IMR-90 (cell line): ENCODE measurements around the gene SMIM31. TPM values are rescaled to one million over a fixed set of nuclear protein-coding genes. Genes with fewer than 3 reads are reported as not detected.

ENCODE experiments used
- ATAC-seq: fragments of 200-7000 bp; cut with Tn5 transposase; 2 replicates; pipeline ENCODE4 v1.9.1; 2020; ENCODE audit warnings: low read depth, mild to moderate bottlenecking, moderate library complexity
- BruUV-seq: library from RNA; stranded (reverse); fragments of 400-500 nt; replicated peaks from 2 replicates; lab custom pipeline; 2021; lab: Mats Ljungman, UMichigan
- CTCF ChIA-PET: fragments of 300-600 bp; formaldehyde crosslinking; extraction: SDS; loops from one replicate; lab custom pipeline; 2021; ENCODE audit warnings: antibody characterized with exemption; lab: Yijun Ruan, JAX
- POLR2A ChIA-PET: fragments of 300-600 bp; sonication (Branson Sonifier 250); formaldehyde crosslinking; loops from one replicate; lab custom pipeline; 2022; ENCODE audit warnings: antibody characterized with exemption; ENCODE audit not compliant: unreplicated experiment; lab: Charles Lee
- DNase-seq: peaks from one replicate; pipeline ENCODE4 v3.0.0; 2013
- H2AFZ ChIP-seq: replicated peaks from 2 replicates; pipeline ENCODE3; 2013; ENCODE audit warnings: low read length, mild to moderate bottlenecking; ENCODE audit not compliant: poor library complexity
- H2AK5ac ChIP-seq: 2 replicates; pipeline ENCODE4 v1.6.1; 2013; ENCODE audit warnings: low read depth, low read length, inconsistent platforms
- H2AK9ac ChIP-seq: replicated peaks from 2 replicates; pipeline ENCODE3; 2013; ENCODE audit warnings: mild to moderate bottlenecking, low read depth, low read length, moderate library complexity; ENCODE audit not compliant: poor library complexity
- H2BK120ac ChIP-seq: 2 replicates; pipeline ENCODE4 v1.6.1; 2013; ENCODE audit warnings: low read depth, low read length, inconsistent platforms
- H2BK15ac ChIP-seq: 3 replicates; pipeline ENCODE4 v1.6.1; 2013; ENCODE audit warnings: low read depth, low read length, inconsistent platforms
- H2BK20ac ChIP-seq: 2 replicates; pipeline ENCODE4 v1.6.1; 2013; ENCODE audit warnings: low read depth, mild to moderate bottlenecking, inconsistent platforms, low read length, moderate library complexity
- H2BK5ac ChIP-seq: 2 replicates; pipeline ENCODE4 v1.6.1; 2013; ENCODE audit warnings: mild to moderate bottlenecking, low read depth, low read length, inconsistent platforms; ENCODE audit not compliant: poor library complexity, severe bottlenecking
- H3K14ac ChIP-seq: replicated peaks from 2 replicates; pipeline ENCODE4 v1.6.1; 2013; ENCODE audit warnings: low read depth, low read length, inconsistent platforms
- H3K18ac ChIP-seq: 2 replicates; pipeline ENCODE4 v1.6.1; 2013; ENCODE audit warnings: low read depth, low read length, control low read depth
- H3K23ac ChIP-seq: 2 replicates; pipeline ENCODE4 v1.6.1; 2013; ENCODE audit warnings: low read depth, low read length, inconsistent platforms
- H3K27ac ChIP-seq: 2 replicates; pipeline ENCODE4 v1.5.1; 2013; ENCODE audit warnings: mild to moderate bottlenecking, control low read depth, low read length; ENCODE audit not compliant: insufficient read depth
- H3K27me3 ChIP-seq: 2 replicates; pipeline ENCODE4 v1.6.1; 2013; ENCODE audit warnings: low read length; ENCODE audit not compliant: control insufficient read depth, insufficient read depth
- H3K36me3 ChIP-seq: 2 replicates; pipeline ENCODE4 v1.6.1; 2013; ENCODE audit warnings: low read length, mixed read lengths; ENCODE audit not compliant: control insufficient read depth, insufficient read depth
- H3K4ac ChIP-seq: 2 replicates; pipeline ENCODE4 v1.6.1; 2013; ENCODE audit warnings: low read depth, low read length, inconsistent platforms
- H3K4me1 ChIP-seq: 2 replicates; pipeline ENCODE4 v1.6.1; 2013; ENCODE audit warnings: low read length, mixed read lengths; ENCODE audit not compliant: control insufficient read depth, insufficient read depth
- H3K4me2 ChIP-seq: 2 replicates; pipeline ENCODE4 v1.6.1; 2013; ENCODE audit warnings: low read depth, mild to moderate bottlenecking, control low read depth, low read length, moderate library complexity
- H3K4me3 ChIP-seq: 2 replicates; pipeline ENCODE4 v1.5.1; 2013; ENCODE audit warnings: low read depth, mild to moderate bottlenecking, control low read depth, low read length, moderate library complexity; ENCODE audit not compliant: insufficient read depth
- H3K56ac ChIP-seq: 2 replicates; pipeline ENCODE4 v1.6.1; 2013; ENCODE audit warnings: low read length, inconsistent platforms; ENCODE audit not compliant: insufficient read depth; ENCODE audit errors: extremely low read depth
- H3K79me1 ChIP-seq, 2 experiments: 2 replicates each; pipeline ENCODE4 v1.6.1; 2013; ENCODE audit warnings: low read length in 2 of 2, inconsistent platforms in 1 of 2, low read depth in 1 of 2
- H3K9ac ChIP-seq: 2 replicates; pipeline ENCODE4 v1.6.1; 2013; ENCODE audit warnings: low read depth, low read length, control low read depth
- H3K9me1 ChIP-seq: 2 replicates; pipeline ENCODE4 v1.6.1; 2013; ENCODE audit warnings: low read length, inconsistent platforms; ENCODE audit not compliant: insufficient read depth
- H3K9me3 ChIP-seq: 2 replicates; pipeline ENCODE4 v1.6.1; 2013; ENCODE audit warnings: low read length; ENCODE audit not compliant: control insufficient read depth, insufficient read depth
- H4K20me1 ChIP-seq: 2 replicates; pipeline ENCODE4 v1.6.1; 2013; ENCODE audit warnings: low read length, inconsistent platforms; ENCODE audit not compliant: insufficient read depth
- H4K5ac ChIP-seq: 2 replicates; pipeline ENCODE4 v1.6.1; 2013; ENCODE audit warnings: mild to moderate bottlenecking, low read depth, low read length, control low read depth
- H4K8ac ChIP-seq, 2 experiments: 2 replicates each; pipeline ENCODE4 v1.6.1; 2013; ENCODE audit warnings: low read depth in 2 of 2, low read length in 2 of 2, control low read depth in 1 of 2, inconsistent platforms in 1 of 2
- H4K91ac ChIP-seq: 2 replicates; pipeline ENCODE4 v1.6.1; 2013; ENCODE audit warnings: low read depth, low read length, inconsistent platforms; ENCODE audit not compliant: insufficient read depth
- BHLHE40 ChIP-seq: fragments of 150-350 bp; IDR thresholded peaks from 2 replicates; pipeline ENCODE4 v1.6.1; 2016; ENCODE audit warnings: mild to moderate bottlenecking, low read depth, low read length
- CTCF ChIP-seq: conservative IDR thresholded peaks from 2 replicates; pipeline ENCODE4 v1.5.1; 2012; ENCODE audit warnings: mild to moderate bottlenecking, low read depth, low read length, improper control_type of control experiment
- ELK1 ChIP-seq: fragments of 150-350 bp; IDR thresholded peaks from 2 replicates; pipeline ENCODE4 v1.6.1; 2016; ENCODE audit warnings: low read depth, mild to moderate bottlenecking, low read length, moderate library complexity, borderline replicate concordance
- FOS ChIP-seq: fragments of 150-350 bp; IDR thresholded peaks from 2 replicates; pipeline ENCODE4 v1.6.1; 2016; ENCODE audit warnings: low read depth, low read length
- MAFK ChIP-seq: IDR thresholded peaks from 2 replicates; pipeline ENCODE4 v1.6.1; 2012; ENCODE audit warnings: low read depth, low read length, improper control_type of control experiment
- MAZ ChIP-seq: IDR thresholded peaks from 2 replicates; pipeline ENCODE4 v1.6.1; 2012; ENCODE audit warnings: low read depth, mild to moderate bottlenecking, low read length, improper control_type of control experiment, moderate library complexity, borderline replicate concordance
- MXI1 ChIP-seq: IDR thresholded peaks from 2 replicates; pipeline ENCODE4 v1.6.1; 2012; ENCODE audit warnings: low read depth, mild to moderate bottlenecking, low read length, moderate library complexity, borderline replicate concordance
- RAD21 ChIP-seq: IDR thresholded peaks from 2 replicates; pipeline ENCODE4 v1.6.1; 2012; ENCODE audit warnings: low read length, improper control_type of control experiment
- SMC3 ChIP-seq: fragments of 150-350 bp; IDR thresholded peaks from 2 replicates; pipeline ENCODE4 v1.6.1; 2016; ENCODE audit warnings: low read depth, mild to moderate bottlenecking, antibody characterized with exemption, low read length, moderate library complexity
- USF2 ChIP-seq: fragments of 150-350 bp; IDR thresholded peaks from 2 replicates; pipeline ENCODE4 v1.6.1; 2017; ENCODE audit warnings: mild to moderate bottlenecking, antibody characterized with exemption, low read length, low read depth
- WGBS, 2 experiments: methylation state at CpG; one replicate each; pipeline versions ENCODE4 v1.1.5 to v1.1.7; 2013; ENCODE audit warnings: missing lambda C conversion rate in 2 of 2; ENCODE audit not compliant: insufficient read length in 1 of 2; ENCODE audit errors: extremely low coverage in 2 of 2; 5-methylcytosine and 5-hydroxymethylcytosine counted together
- dilution Hi-C: fragments of 300-500 bp; cut with HindIII; formaldehyde crosslinking; loops from one replicate; pipeline ENCODE4 v1.14.3; 2018; ENCODE audit warnings: low sequenced_read_pairs; ENCODE audit not compliant: unreplicated experiment
- in situ Hi-C: fragments of 300-500 bp; cut with MboI; formaldehyde crosslinking; loops from 3 replicates; pipeline ENCODE4 v1.14.3; 2019; ENCODE audit warnings: low sequenced_read_pairs, inconsistent platforms, mixed read lengths
- intact Hi-C: fragments of 100-400 bp; cut with micrococcal nuclease; formaldehyde crosslinking; loops from 2 replicates; pipeline ENCODE4 v1.10.0; 2022
- polyA plus RNA-seq, 3 experiments: library from polyadenylated mRNA; depleted of rRNA; stranded (reverse); fragments of >200 nt; gene quantifications; 2 replicates each; pipeline ENCODE4 v1.2.3, GENCODE V29; 2012; ENCODE audit warnings: low replicate concordance in 1 of 3
- total RNA-seq: library from RNA; depleted of rRNA; stranded (reverse); fragments of >200 nt; gene quantifications from 2 replicates; pipeline ENCODE4 v1.2.3, GENCODE V29; 2012

The SMIM31 gene
- total and polyA plus RNA-seq, 2 of the 4 experiments (the other 2 are of a cell fraction) = not detected

- dilution Hi-C loops = no loop called here
- no peak overlapping the region for H3K4ac ChIP-seq
- no peaks in the 10 kb centered on the region for H3K9me3 ChIP-seq
- no peak overlapping the region for H2AK9ac ChIP-seq
- no peak overlapping the region for H3K4me2 ChIP-seq
- H3K4me3 ChIP-seq = no peak overlapping the region
- H4K5ac ChIP-seq = no peak overlapping the region
- ChIA-PET POLR2A (no interaction called here), CTCF (no interaction called here)
- no peaks in the 10 kb centered on the region for H3K9me1 ChIP-seq
- no peak overlapping the region for H3K9ac ChIP-seq
- no TSS peak for BruUV-seq
- in situ Hi-C loops = no loop called here
- H2BK15ac ChIP-seq = no peak overlapping the region
- H2AFZ ChIP-seq = no peak overlapping the region
- no peak overlapping the region for H2BK20ac ChIP-seq
- intact Hi-C loops = no loop called here
- H3K27me3 ChIP-seq = no peaks in the 10 kb centered on the region
- no peak overlapping the region for H3K56ac ChIP-seq
- H4K91ac ChIP-seq = no peak overlapping the region
- H3K4me1 ChIP-seq = no peaks in the 10 kb centered on the region
- no peak overlapping the region for H2BK120ac ChIP-seq
- TF ChIP-seq CTCF (no peak), MAFK (no peak), ELK1 (no peak), RAD21 (no peak), BHLHE40 (no peak), USF2 (no peak), SMC3 (no peak), MXI1 (no peak), MAZ (no peak), FOS (no peak)
- H3K27ac ChIP-seq = no peak overlapping the region
- H3K23ac ChIP-seq = no peak overlapping the region
- no peaks in the 10 kb centered on the region for H4K20me1 ChIP-seq
- DNase-seq (no peak), ATAC-seq (no peak)
- H2BK5ac ChIP-seq = no peak overlapping the region
- no peak overlapping the region for H3K18ac ChIP-seq
- H2AK5ac ChIP-seq = no peak overlapping the region
- no peak overlapping the region for H3K14ac ChIP-seq
- no peaks in the 10 kb centered on the region for H3K36me3 ChIP-seq
- H3K79me1 ChIP-seq = no peaks in the 10 kb centered on the region
- H4K8ac ChIP-seq = no peak overlapping the region
- no CpG with 5 or more reads among the region's 6 CpGs for WGBS, 2 experiments
Measured at GRCh38 chr4:164761746-164762275, 7.9 kb downstream of the SMIM31 start.
